ENCODE results near the gene HSPA6.
"Not testable (repeated sequence)": the region's sequence is repeated elsewhere in the genome, so short reads cannot be mapped to it uniquely, and the experiment has no call there.

Gene HSPA6

GRCh38 chr1:161523817-161524741, at the start of gene HSPA6:
HSPA6 (plus strand) TSS chr1:161524540; CDS start chr1:161524659, 119 bp downstream.
- DNase-seq: peak; percentile 64

- DNase-seq: not testable (repeated sequence)
These were observed 46.6 kb upstream of the HSPA6 start for GRCh38 chr1:161477711-161478110.

GRCh38 chr1:161478985-161479384, 45.4 kb upstream of the HSPA6 start:
- DNase-seq: no peak

GRCh38 chr1:161480381-161481035, 43.8 kb upstream of the HSPA6 start:
- DNase-seq: no peak

GRCh38 chr1:161481624-161482392, 42.5 kb upstream of the HSPA6 start:
- no peak for DNase-seq

GRCh38 chr1:161482610-161483009, 41.7 kb upstream of the HSPA6 start:
- DNase-seq: no peak

- no peak for DNase-seq
These were observed 41.0 kb upstream of the HSPA6 start for GRCh38 chr1:161483361-161483760.

GRCh38 chr1:161484613-161485012, 39.7 kb upstream of the HSPA6 start:
- no peak for DNase-seq

GRCh38 chr1:161486806-161487741, 37.3 kb upstream of the HSPA6 start:
- peak; percentile 5 for DNase-seq

- no peak for DNase-seq
These were observed 32.9 kb upstream of the HSPA6 start for GRCh38 chr1:161491472-161491871.

- DNase-seq: no peak
These were observed 31.5 kb upstream of the HSPA6 start for GRCh38 chr1:161492827-161493226.

GRCh38 chr1:161494091-161494735, 30.1 kb upstream of the HSPA6 start:
- no peak for DNase-seq

- DNase-seq: no peak
These were observed 28.9 kb upstream of the HSPA6 start for GRCh38 chr1:161495490-161495889.

- no peak for DNase-seq
These were observed 26.4 kb upstream of the HSPA6 start for GRCh38 chr1:161497961-161498360.

GRCh38 chr1:161498646-161499045, 25.7 kb upstream of the HSPA6 start:
- no peak for DNase-seq

- no peak for DNase-seq
These were observed 25.0 kb upstream of the HSPA6 start for GRCh38 chr1:161499099-161500039.

- DNase-seq: no peak
These were observed 23.1 kb upstream of the HSPA6 start for GRCh38 chr1:161501234-161501633.

GRCh38 chr1:161502181-161502580, 22.2 kb upstream of the HSPA6 start:
- no peak for DNase-seq

GRCh38 chr1:161502641-161503393, 21.5 kb upstream of the HSPA6 start:
- DNase-seq: no peak

- no peak for DNase-seq
These were observed 21.0 kb upstream of the HSPA6 start for GRCh38 chr1:161503394-161503748.

Measured in activated CD4-positive, alpha-beta T cell treated with anti-CD3 and anti-CD28 coated beads, Interleukin-2, amount 50 U/mL, for 1 hour (primary cell).